ENCODE data around the gene DNAAF8.

DNA sequence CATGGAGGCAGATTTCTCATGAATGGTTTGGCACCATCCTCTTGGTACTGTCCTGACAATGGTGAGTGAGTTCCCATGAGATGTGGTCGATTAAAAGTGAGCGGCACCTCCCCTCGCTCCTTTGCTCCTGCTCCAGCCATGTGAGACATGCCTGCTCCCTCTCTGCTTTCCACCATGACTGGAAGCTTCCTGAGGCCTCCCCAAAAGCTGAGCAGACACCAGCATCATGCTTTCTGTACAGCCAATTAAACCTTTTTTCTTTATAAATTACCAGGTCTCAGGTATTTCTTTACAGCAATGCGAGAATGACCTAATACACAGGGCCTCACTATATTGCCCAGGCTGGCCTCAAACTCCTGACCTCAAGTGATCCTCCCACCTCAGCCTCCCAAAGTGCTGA is 20.5 kb downstream of the DNAAF8 start:
- no peak for TF ChIP-seq EP300 (IDR thresholded peaks at IDR 0.05)
- TF ChIP-seq, protein P1, sequence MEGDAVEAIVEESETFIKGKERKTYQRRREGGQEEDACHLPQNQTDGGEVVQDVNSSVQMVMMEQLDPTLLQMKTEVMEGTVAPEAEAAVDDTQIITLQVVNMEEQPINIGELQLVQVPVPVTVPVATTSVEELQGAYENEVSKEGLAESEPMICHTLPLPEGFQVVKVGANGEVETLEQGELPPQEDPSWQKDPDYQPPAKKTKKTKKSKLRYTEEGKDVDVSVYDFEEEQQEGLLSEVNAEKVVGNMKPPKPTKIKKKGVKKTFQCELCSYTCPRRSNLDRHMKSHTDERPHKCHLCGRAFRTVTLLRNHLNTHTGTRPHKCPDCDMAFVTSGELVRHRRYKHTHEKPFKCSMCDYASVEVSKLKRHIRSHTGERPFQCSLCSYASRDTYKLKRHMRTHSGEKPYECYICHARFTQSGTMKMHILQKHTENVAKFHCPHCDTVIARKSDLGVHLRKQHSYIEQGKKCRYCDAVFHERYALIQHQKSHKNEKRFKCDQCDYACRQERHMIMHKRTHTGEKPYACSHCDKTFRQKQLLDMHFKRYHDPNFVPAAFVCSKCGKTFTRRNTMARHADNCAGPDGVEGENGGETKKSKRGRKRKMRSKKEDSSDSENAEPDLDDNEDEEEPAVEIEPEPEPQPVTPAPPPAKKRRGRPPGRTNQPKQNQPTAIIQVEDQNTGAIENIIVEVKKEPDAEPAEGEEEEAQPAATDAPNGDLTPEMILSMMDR (IDR thresholded peaks at IDR 0.05) = no peak
